Measurements from ENCODE around the gene PERCC1.
"Not testable (repeated sequence)": the region's sequence is repeated elsewhere in the genome, so short reads cannot be mapped to it uniquely, and the experiment has no call there.

Gene PERCC1

GRCh38 chr16:1468426-1468810 is 37.5 kb downstream of the PERCC1 start:
- Histone ChIP-seq H3K9ac (ENCODE audit: low read length) (no peak overlapping the region), H3K4me3 (ENCODE audit: low read depth in 1 of 2, low read length in 2 of 2) (no peak overlapping the region), H3K4me1 (ENCODE audit: insufficient read depth, low read length) (peaks cover 13% of the 10 kb centered on the region), H3K9me3 (ENCODE audit: low read length) (no peaks in the 10 kb centered on the region), H3K27ac (ENCODE audit: low read depth, low read length) (no peak overlapping the region), H3K36me3 (ENCODE audit: insufficient read depth, low read length) (no peaks in the 10 kb centered on the region), H3K27me3 (ENCODE audit: control insufficient read depth in 1 of 2, insufficient read depth in 2 of 2, low read length in 2 of 2) (no peaks in the 10 kb centered on the region)

GRCh38 chr16:1469141-1469540 is 38.3 kb downstream of the PERCC1 start:
- H3K36me3 ChIP-seq (ENCODE audit: insufficient read depth, low read length); H3K27ac ChIP-seq (ENCODE audit: low read depth, low read length); H3K4me3 ChIP-seq (ENCODE audit: low read depth in 1 of 2, low read length in 2 of 2); H3K9ac ChIP-seq (ENCODE audit: low read length); H3K27me3 ChIP-seq (ENCODE audit: control insufficient read depth in 1 of 2, insufficient read depth in 2 of 2, low read length in 2 of 2); H3K9me3 ChIP-seq (ENCODE audit: low read length): not testable (repeated sequence)
- H3K4me1 ChIP-seq (ENCODE audit: insufficient read depth, low read length) = peaks cover 20% of the 10 kb centered on the region

GRCh38 chr16:1469693-1470201 is 38.9 kb downstream of the PERCC1 start:
- Histone ChIP-seq H3K9ac (ENCODE audit: low read length) (no peak overlapping the region), H3K27ac (ENCODE audit: low read depth, low read length) (no peak overlapping the region), H3K4me3 (ENCODE audit: low read depth in 1 of 2, low read length in 2 of 2) (no peak overlapping the region), H3K27me3 (ENCODE audit: control insufficient read depth in 1 of 2, insufficient read depth in 2 of 2, low read length in 2 of 2) (no peaks in the 10 kb centered on the region), H3K36me3 (ENCODE audit: insufficient read depth, low read length) (no peaks in the 10 kb centered on the region), H3K9me3 (ENCODE audit: low read length) (no peaks in the 10 kb centered on the region), H3K4me1 (ENCODE audit: insufficient read depth, low read length) (peaks cover 22% of the 10 kb centered on the region)

- H3K27ac ChIP-seq (ENCODE audit: low read depth, low read length) = no peak overlapping the region
These were observed 39.8 kb downstream of the PERCC1 start for GRCh38 chr16:1470481-1471251.

GRCh38 chr16:1471569-1472194 is 40.8 kb downstream of the PERCC1 start:
- Histone ChIP-seq H3K36me3 (ENCODE audit: insufficient read depth, low read length) (no peaks in the 10 kb centered on the region), H3K4me1 (ENCODE audit: insufficient read depth, low read length) (peaks cover 29% of the 10 kb centered on the region), H3K27me3 (ENCODE audit: control insufficient read depth in 1 of 2, insufficient read depth in 2 of 2, low read length in 2 of 2) (no peaks in the 10 kb centered on the region), H3K27ac (ENCODE audit: low read depth, low read length) (no peak overlapping the region), H3K9ac (ENCODE audit: low read length) (no peak overlapping the region), H3K4me3 (ENCODE audit: low read depth in 1 of 2, low read length in 2 of 2) (no peak overlapping the region), H3K9me3 (ENCODE audit: low read length) (no peaks in the 10 kb centered on the region)

More at GRCh38 chr16:1470481-1471251, 39.8 kb downstream of the PERCC1 start:
- peaks cover 25% of the 10 kb centered on the region for H3K4me1 ChIP-seq (ENCODE audit: insufficient read depth, low read length)
- no peaks in the 10 kb centered on the region for H3K36me3 ChIP-seq (ENCODE audit: insufficient read depth, low read length)
- H3K4me3 ChIP-seq (ENCODE audit: low read depth in 1 of 2, low read length in 2 of 2) = no peak overlapping the region
- no peaks in the 10 kb centered on the region for H3K27me3 ChIP-seq (ENCODE audit: control insufficient read depth in 1 of 2, insufficient read depth in 2 of 2, low read length in 2 of 2)
- no peaks in the 10 kb centered on the region for H3K9me3 ChIP-seq (ENCODE audit: low read length)
- no peak overlapping the region for H3K9ac ChIP-seq (ENCODE audit: low read length)

GRCh38 chr16:1472974-1473373 is 42.1 kb downstream of the PERCC1 start:
- peaks cover 29% of the 10 kb centered on the region for H3K4me1 ChIP-seq (ENCODE audit: insufficient read depth, low read length)
- H3K36me3 ChIP-seq (ENCODE audit: insufficient read depth, low read length) = no peaks in the 10 kb centered on the region
- H3K9ac ChIP-seq (ENCODE audit: low read length) = no peak overlapping the region
- no peak overlapping the region for H3K27ac ChIP-seq (ENCODE audit: low read depth, low read length)
- H3K27me3 ChIP-seq (ENCODE audit: control insufficient read depth in 1 of 2, insufficient read depth in 2 of 2, low read length in 2 of 2) = no peaks in the 10 kb centered on the region
- no peaks in the 10 kb centered on the region for H3K9me3 ChIP-seq (ENCODE audit: low read length)
- no peak overlapping the region for H3K4me3 ChIP-seq (ENCODE audit: low read depth in 1 of 2, low read length in 2 of 2)

GRCh38 chr16:1474082-1474795 is 43.4 kb downstream of the PERCC1 start:
- H3K4me3 ChIP-seq (ENCODE audit: low read depth in 1 of 2, low read length in 2 of 2) = peak overlapping the region; percentile 66 to 87
- no peaks in the 10 kb centered on the region for H3K27me3 ChIP-seq (ENCODE audit: control insufficient read depth in 1 of 2, insufficient read depth in 2 of 2, low read length in 2 of 2)
- peaks cover 29% of the 10 kb centered on the region for H3K4me1 ChIP-seq (ENCODE audit: insufficient read depth, low read length)
- H3K9ac ChIP-seq (ENCODE audit: low read length) = peak overlapping the region; percentile 45
- peak overlapping the region; percentile 71 for H3K27ac ChIP-seq (ENCODE audit: low read depth, low read length)
- H3K36me3 ChIP-seq (ENCODE audit: insufficient read depth, low read length) = no peaks in the 10 kb centered on the region
- no peaks in the 10 kb centered on the region for H3K9me3 ChIP-seq (ENCODE audit: low read length)

GRCh38 chr16:1474796-1475551 is 44.1 kb downstream of the PERCC1 start, which contains the start of gene CLCN7:
Gene CLCN7 (minus strand): TSS chr16:1475028. CDS start chr16:1474974, 54 bp downstream.
- Histone ChIP-seq H3K4me3 (ENCODE audit: low read depth in 1 of 2, low read length in 2 of 2) (peak within 1 kb of the TSS; percentile 66 to 87), H3K9ac (ENCODE audit: low read length) (peak within 1 kb of the TSS; percentile 86), H3K9me3 (ENCODE audit: low read length) (no peaks in the 10 kb centered on the region), H3K36me3 (ENCODE audit: insufficient read depth, low read length) (no peaks in the 10 kb centered on the region), H3K27me3 (ENCODE audit: control insufficient read depth in 1 of 2, insufficient read depth in 2 of 2, low read length in 2 of 2) (no peaks in the 10 kb centered on the region), H3K4me1 (ENCODE audit: insufficient read depth, low read length) (peaks cover 29% of the 10 kb centered on the region), H3K27ac (ENCODE audit: low read depth, low read length) (peak within 1 kb of the TSS; percentile 71)

GRCh38 chr16:1475552-1476114 is 44.8 kb downstream of the PERCC1 start:
- H3K9me3 ChIP-seq (ENCODE audit: low read length) = no peaks in the 10 kb centered on the region
- H3K4me3 ChIP-seq (ENCODE audit: low read depth in 1 of 2, low read length in 2 of 2) = peak overlapping the region; percentile 66 to 87
- no peaks in the 10 kb centered on the region for H3K36me3 ChIP-seq (ENCODE audit: insufficient read depth, low read length)
- peak overlapping the region; percentile 86 for H3K9ac ChIP-seq (ENCODE audit: low read length)
- H3K4me1 ChIP-seq (ENCODE audit: insufficient read depth, low read length) = peaks cover 23% of the 10 kb centered on the region
- H3K27ac ChIP-seq (ENCODE audit: low read depth, low read length) = peak overlapping the region; percentile 71
- no peaks in the 10 kb centered on the region for H3K27me3 ChIP-seq (ENCODE audit: control insufficient read depth in 1 of 2, insufficient read depth in 2 of 2, low read length in 2 of 2)

GRCh38 chr16:1477033-1477432 is 46.2 kb downstream of the PERCC1 start:
- Histone ChIP-seq H3K9ac (ENCODE audit: low read length) (no peak overlapping the region), H3K4me1 (ENCODE audit: insufficient read depth, low read length) (peaks cover 22% of the 10 kb centered on the region), H3K27ac (ENCODE audit: low read depth, low read length) (no peak overlapping the region), H3K36me3 (ENCODE audit: insufficient read depth, low read length) (no peaks in the 10 kb centered on the region), H3K9me3 (ENCODE audit: low read length) (no peaks in the 10 kb centered on the region), H3K4me3 (ENCODE audit: low read depth in 1 of 2, low read length in 2 of 2) (no peak overlapping the region), H3K27me3 (ENCODE audit: control insufficient read depth in 1 of 2, insufficient read depth in 2 of 2, low read length in 2 of 2) (no peaks in the 10 kb centered on the region)
